IMR-90 (cell line): ENCODE measurements around the gene TRNT1.

ENCODE experiments used
- BHLHE40 ChIP-seq: fragments of 150-350 bp; IDR thresholded peaks from 2 replicates; pipeline ENCODE4 v1.6.1; 2016; ENCODE audit warnings: mild to moderate bottlenecking, low read depth, low read length
- CEBPB ChIP-seq: IDR thresholded peaks from 2 replicates; pipeline ENCODE4 v1.6.1; 2012; ENCODE audit warnings: low read depth, low read length, improper control_type of control experiment
- MXI1 ChIP-seq: IDR thresholded peaks from 2 replicates; pipeline ENCODE4 v1.6.1; 2012; ENCODE audit warnings: low read depth, mild to moderate bottlenecking, low read length, moderate library complexity, borderline replicate concordance
- NFE2L2 ChIP-seq: fragments of 150-350 bp; IDR thresholded peaks from 2 replicates; pipeline ENCODE4 v1.6.1; 2016; ENCODE audit warnings: low read depth, mild to moderate bottlenecking, low read length
- POLR2A ChIP-seq: IDR thresholded peaks from 2 replicates; pipeline ENCODE4 v1.6.1; 2012; ENCODE audit warnings: mild to moderate bottlenecking, low read depth, low read length
- SMC3 ChIP-seq: fragments of 150-350 bp; IDR thresholded peaks from 2 replicates; pipeline ENCODE4 v1.6.1; 2016; ENCODE audit warnings: low read depth, mild to moderate bottlenecking, antibody characterized with exemption, low read length, moderate library complexity
- TF ChIP-seq, protein P1 (sequence below): conservative IDR thresholded peaks from 2 replicates; pipeline ENCODE4 v1.5.1; 2012; ENCODE audit warnings: mild to moderate bottlenecking, low read depth, low read length, improper control_type of control experiment

DNA sequence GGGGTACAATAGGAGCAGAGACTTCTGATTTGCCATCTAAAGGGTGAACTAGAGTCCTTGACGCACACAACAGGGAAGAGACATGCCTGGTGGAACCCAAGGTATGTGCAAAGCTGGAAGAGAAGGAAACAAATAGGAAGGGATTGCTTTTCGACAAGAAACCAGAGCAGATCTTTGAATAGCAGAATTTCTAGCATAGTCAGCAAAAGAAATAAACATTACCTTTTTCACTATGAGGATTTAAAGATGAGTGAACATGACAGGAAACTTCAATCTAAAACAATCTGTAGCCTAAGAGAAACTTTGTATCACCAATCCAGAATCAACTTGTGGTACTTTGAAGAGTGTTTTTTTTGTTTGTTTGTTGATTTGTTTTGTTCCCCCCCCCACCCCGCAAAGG is 21.5 kb upstream of the TRNT1 start:
- TF ChIP-seq SMC3 (no peak), POLR2A (no peak), BHLHE40 (no peak), NFE2L2 (no peak), MXI1 (no peak), CEBPB (no peak)
- TF ChIP-seq, protein P1, sequence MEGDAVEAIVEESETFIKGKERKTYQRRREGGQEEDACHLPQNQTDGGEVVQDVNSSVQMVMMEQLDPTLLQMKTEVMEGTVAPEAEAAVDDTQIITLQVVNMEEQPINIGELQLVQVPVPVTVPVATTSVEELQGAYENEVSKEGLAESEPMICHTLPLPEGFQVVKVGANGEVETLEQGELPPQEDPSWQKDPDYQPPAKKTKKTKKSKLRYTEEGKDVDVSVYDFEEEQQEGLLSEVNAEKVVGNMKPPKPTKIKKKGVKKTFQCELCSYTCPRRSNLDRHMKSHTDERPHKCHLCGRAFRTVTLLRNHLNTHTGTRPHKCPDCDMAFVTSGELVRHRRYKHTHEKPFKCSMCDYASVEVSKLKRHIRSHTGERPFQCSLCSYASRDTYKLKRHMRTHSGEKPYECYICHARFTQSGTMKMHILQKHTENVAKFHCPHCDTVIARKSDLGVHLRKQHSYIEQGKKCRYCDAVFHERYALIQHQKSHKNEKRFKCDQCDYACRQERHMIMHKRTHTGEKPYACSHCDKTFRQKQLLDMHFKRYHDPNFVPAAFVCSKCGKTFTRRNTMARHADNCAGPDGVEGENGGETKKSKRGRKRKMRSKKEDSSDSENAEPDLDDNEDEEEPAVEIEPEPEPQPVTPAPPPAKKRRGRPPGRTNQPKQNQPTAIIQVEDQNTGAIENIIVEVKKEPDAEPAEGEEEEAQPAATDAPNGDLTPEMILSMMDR, result no peak
